GM12892 (cell line): ENCODE measurements around the gene ATP5PO.

ENCODE experiments used
- POLR2A ChIP-seq: IDR thresholded peaks from 2 replicates; pipeline ENCODE4 v1.6.1; 2011; ENCODE audit warnings: low read depth, low read length, control low read depth
- POLR2AphosphoS5 ChIP-seq: IDR thresholded peaks from 2 replicates; pipeline ENCODE4 v1.6.1; 2011; ENCODE audit warnings: low read depth, low read length, control low read depth
- TAF1 ChIP-seq: IDR thresholded peaks from 2 replicates; pipeline ENCODE4 v1.6.1; 2011; ENCODE audit warnings: low read depth, mild to moderate bottlenecking, control low read depth, low read length, borderline replicate concordance

GRCh38 chr21:33859373-33860102 lies 56.1 kb downstream of the ATP5PO start:
- TF ChIP-seq POLR2AphosphoS5 = no peak
- no peak for TF ChIP-seq POLR2A
- TF ChIP-seq TAF1 = no peak
